ENCODE measurements around the gene LPIN1.

GRCh38 chr2:11705711-11706110, 40.7 kb upstream of the LPIN1 start:
- TF ChIP-seq, protein P1, sequence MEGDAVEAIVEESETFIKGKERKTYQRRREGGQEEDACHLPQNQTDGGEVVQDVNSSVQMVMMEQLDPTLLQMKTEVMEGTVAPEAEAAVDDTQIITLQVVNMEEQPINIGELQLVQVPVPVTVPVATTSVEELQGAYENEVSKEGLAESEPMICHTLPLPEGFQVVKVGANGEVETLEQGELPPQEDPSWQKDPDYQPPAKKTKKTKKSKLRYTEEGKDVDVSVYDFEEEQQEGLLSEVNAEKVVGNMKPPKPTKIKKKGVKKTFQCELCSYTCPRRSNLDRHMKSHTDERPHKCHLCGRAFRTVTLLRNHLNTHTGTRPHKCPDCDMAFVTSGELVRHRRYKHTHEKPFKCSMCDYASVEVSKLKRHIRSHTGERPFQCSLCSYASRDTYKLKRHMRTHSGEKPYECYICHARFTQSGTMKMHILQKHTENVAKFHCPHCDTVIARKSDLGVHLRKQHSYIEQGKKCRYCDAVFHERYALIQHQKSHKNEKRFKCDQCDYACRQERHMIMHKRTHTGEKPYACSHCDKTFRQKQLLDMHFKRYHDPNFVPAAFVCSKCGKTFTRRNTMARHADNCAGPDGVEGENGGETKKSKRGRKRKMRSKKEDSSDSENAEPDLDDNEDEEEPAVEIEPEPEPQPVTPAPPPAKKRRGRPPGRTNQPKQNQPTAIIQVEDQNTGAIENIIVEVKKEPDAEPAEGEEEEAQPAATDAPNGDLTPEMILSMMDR (IDR thresholded peaks at IDR 0.05; ENCODE audit: poor library complexity) = no peak
- no peak for TF ChIP-seq EZH2 (IDR thresholded peaks at IDR 0.05; ENCODE audit: borderline replicate concordance)
